ENCODE results near the gene NT5DC1.
"Not testable (repeated sequence)": the region's sequence is repeated elsewhere in the genome, so short reads cannot be mapped to it uniquely, and the experiment has no call there.

The NT5DC1 gene

GRCh38 chr6:116279232-116280160 lies 178.8 kb downstream of the NT5DC1 start, which contains the start of gene TSPYL1:
Gene TSPYL1, minus strand, starts transcription at chr6:116279930. Its CDS starts 100 bp downstream, at chr6:116279830.
- peak; percentile 92 for DNase-seq (ENCODE audit: low spot score)

GRCh38 chr6:116280161-116280932 lies 179.7 kb downstream of the NT5DC1 start:
- DNase-seq (ENCODE audit: low spot score) = peak; percentile 2

GRCh38 chr6:116280933-116281316 lies 180.3 kb downstream of the NT5DC1 start:
- DNase-seq (ENCODE audit: low spot score) = no peak

- DNase-seq (ENCODE audit: low spot score) = no peak
Observed at GRCh38 chr6:116282698-116283097, 182.0 kb downstream of the NT5DC1 start.

GRCh38 chr6:116283191-116283590 lies 182.5 kb downstream of the NT5DC1 start:
- DNase-seq (ENCODE audit: low spot score) = no peak

GRCh38 chr6:116284984-116285383 lies 184.3 kb downstream of the NT5DC1 start:
- DNase-seq (ENCODE audit: low spot score) = not testable (repeated sequence)

- no peak for DNase-seq (ENCODE audit: low spot score)
Observed at GRCh38 chr6:116286773-116287358, 186.2 kb downstream of the NT5DC1 start.

- peak; percentile 35 for DNase-seq (ENCODE audit: low spot score)
Observed at GRCh38 chr6:116287689-116288282, 187.1 kb downstream of the NT5DC1 start.

GRCh38 chr6:116289876-116290275 lies 189.2 kb downstream of the NT5DC1 start:
- DNase-seq (ENCODE audit: low spot score) = no peak

GRCh38 chr6:116290799-116291198 lies 190.1 kb downstream of the NT5DC1 start:
- DNase-seq (ENCODE audit: low spot score) = no peak

GRCh38 chr6:116291701-116292396 lies 191.2 kb downstream of the NT5DC1 start:
- DNase-seq (ENCODE audit: low spot score) = no peak

- DNase-seq (ENCODE audit: low spot score) = no peak
Observed at GRCh38 chr6:116292553-116292952, 191.9 kb downstream of the NT5DC1 start.

- no peak for DNase-seq (ENCODE audit: low spot score)
Observed at GRCh38 chr6:116298273-116298672, 197.6 kb downstream of the NT5DC1 start.

GRCh38 chr6:116298973-116299372 lies 198.3 kb downstream of the NT5DC1 start:
- DNase-seq (ENCODE audit: low spot score) = no peak
